Natural killer cell (primary cell): Measurements from ENCODE around the gene PRDM9. TPM values are rescaled to one million over a fixed set of nuclear protein-coding genes. Genes with fewer than 3 reads are reported as not detected.

Experiments
- ATAC-seq, 3 donors: fragments of 150-1000 bp in 2 of 3; fragments of 200-7000 bp in 1 of 3; cut with Tn5 transposase; 1 replicate in 1 of 3; 2 replicates in 2 of 3; pipeline ENCODE4 v1.10.0; 2021; ENCODE audit warnings: mild to moderate bottlenecking in 2 of 3, moderate library complexity in 2 of 3
- DNase-seq, 2 donors: peaks; one replicate each; pipeline versions ENCODE4 v3.0.0 to v3.0.0-alpha.2; 2013 to 2021; ENCODE audit warnings: mixed read lengths in 1 of 2
- H3K27ac ChIP-seq: one replicate; pipeline ENCODE4 v1.5.1; 2013; ENCODE audit warnings: mild to moderate bottlenecking, low read length
- H3K27me3 ChIP-seq: one replicate; pipeline ENCODE4 v1.6.1; 2013; ENCODE audit warnings: low read length; ENCODE audit not compliant: control insufficient read depth, insufficient read depth
- H3K36me3 ChIP-seq: one replicate; pipeline ENCODE4 v1.6.1; 2013; ENCODE audit warnings: low read length; ENCODE audit not compliant: control insufficient read depth, insufficient read depth
- H3K4me1 ChIP-seq: one replicate; pipeline ENCODE4 v1.6.1; 2013; ENCODE audit warnings: low read length; ENCODE audit not compliant: control insufficient read depth, insufficient read depth
- H3K4me3 ChIP-seq: one replicate; pipeline ENCODE4 v1.5.1; 2013; ENCODE audit warnings: low read length
- H3K9me3 ChIP-seq: one replicate; pipeline ENCODE4 v1.6.1; 2013; ENCODE audit warnings: low read length; ENCODE audit not compliant: control insufficient read depth, insufficient read depth
- H3K27ac Mint-ChIP-seq, 2 donors: one replicate each; pipeline ENCODE4 v1.8.0; 2022; ENCODE audit warnings: mild to moderate bottlenecking in 2 of 2, mixed read lengths in 2 of 2, moderate library complexity in 1 of 2
- H3K27me3 Mint-ChIP-seq, 2 donors: one replicate each; pipeline ENCODE4 v1.8.0; 2022; ENCODE audit warnings: low read depth in 2 of 2, mixed read lengths in 2 of 2
- H3K36me3 Mint-ChIP-seq: one replicate; pipeline ENCODE4 v1.8.0; 2022; ENCODE audit warnings: mixed read lengths
- H3K4me1 Mint-ChIP-seq, 2 donors: one replicate each; pipeline ENCODE4 v1.8.0; 2022; ENCODE audit warnings: mixed read lengths in 2 of 2
- H3K4me3 Mint-ChIP-seq: one replicate; pipeline ENCODE4 v1.8.0; 2022; ENCODE audit warnings: mild to moderate bottlenecking, moderate library complexity, mixed read lengths
- H3K9me3 Mint-ChIP-seq, 2 donors: one replicate each; pipeline ENCODE4 v1.8.0; 2022; ENCODE audit warnings: mixed read lengths in 2 of 2
- WGBS: methylation state at CpG from one replicate; pipeline ENCODE4 v1.1.7; 2013; ENCODE audit warnings: missing lambda C conversion rate; ENCODE audit not compliant: insufficient coverage; 5-methylcytosine and 5-hydroxymethylcytosine counted together
- intact Hi-C: fragments of 100-400 bp; cut with micrococcal nuclease; formaldehyde crosslinking; loops from one replicate; pipeline ENCODE4 v1.14.2; 2022
- total RNA-seq, 4 donors: library from RNA; stranded (reverse); fragments of 120-200 nt in 1 of 4; gene quantifications; one replicate each; pipeline versions ENCODE4 v1.2.3 to v1.2.4, GENCODE V29; 2013 to 2022
- TF ChIP-seq, protein P1 (sequence below): fragments of 200-600 bp; IDR thresholded peaks from one replicate; pipeline ENCODE4 v1.8.0; 2022; ENCODE audit warnings: antibody characterized with exemption

The PRDM9 gene
- total RNA-seq, 3 donors from 2014 or later (not counting 1 experiment from before 2014, with no cell fraction given), result not detected

DNA sequence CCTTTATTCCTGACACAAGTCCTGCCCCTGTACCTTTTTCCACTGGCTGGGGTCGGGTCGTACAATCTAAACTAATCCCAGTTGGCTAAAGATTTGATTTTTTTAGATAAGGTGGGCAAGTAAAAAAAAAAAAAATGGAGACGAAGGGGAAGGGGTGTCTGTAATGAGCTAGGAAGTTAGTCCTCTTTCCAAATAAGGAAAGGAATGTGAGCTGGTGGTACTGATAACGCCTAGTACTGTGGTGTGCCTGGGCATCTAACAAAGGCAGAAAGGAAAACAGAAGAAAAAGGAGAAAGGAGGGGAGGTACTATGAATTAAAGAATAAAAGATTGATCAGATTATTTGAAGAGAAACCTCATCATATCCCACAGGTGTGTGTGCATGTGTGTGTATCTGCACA, 21.3 kb downstream of the PRDM9 start:
- Mint-ChIP-seq H3K27ac (no peak overlapping the region), H3K27me3 (no peaks in the 10 kb centered on the region), H3K4me3 (no peak overlapping the region), H3K4me1 (no peaks in the 10 kb centered on the region), H3K9me3 (peaks cover 20% of the 10 kb centered on the region in 2 donors), H3K36me3 (no peaks in the 10 kb centered on the region)
- Histone ChIP-seq H3K4me1 (no peaks in the 10 kb centered on the region), H3K9me3 (peaks cover 11% of the 10 kb centered on the region), H3K27me3 (no peaks in the 10 kb centered on the region), H3K36me3 (no peaks in the 10 kb centered on the region), H3K27ac (no peak overlapping the region), H3K4me3 (no peak overlapping the region)
- intact Hi-C loops, result no loop called here
- DNase-seq (no peak), ATAC-seq (no peak)
- TF ChIP-seq, protein P1, sequence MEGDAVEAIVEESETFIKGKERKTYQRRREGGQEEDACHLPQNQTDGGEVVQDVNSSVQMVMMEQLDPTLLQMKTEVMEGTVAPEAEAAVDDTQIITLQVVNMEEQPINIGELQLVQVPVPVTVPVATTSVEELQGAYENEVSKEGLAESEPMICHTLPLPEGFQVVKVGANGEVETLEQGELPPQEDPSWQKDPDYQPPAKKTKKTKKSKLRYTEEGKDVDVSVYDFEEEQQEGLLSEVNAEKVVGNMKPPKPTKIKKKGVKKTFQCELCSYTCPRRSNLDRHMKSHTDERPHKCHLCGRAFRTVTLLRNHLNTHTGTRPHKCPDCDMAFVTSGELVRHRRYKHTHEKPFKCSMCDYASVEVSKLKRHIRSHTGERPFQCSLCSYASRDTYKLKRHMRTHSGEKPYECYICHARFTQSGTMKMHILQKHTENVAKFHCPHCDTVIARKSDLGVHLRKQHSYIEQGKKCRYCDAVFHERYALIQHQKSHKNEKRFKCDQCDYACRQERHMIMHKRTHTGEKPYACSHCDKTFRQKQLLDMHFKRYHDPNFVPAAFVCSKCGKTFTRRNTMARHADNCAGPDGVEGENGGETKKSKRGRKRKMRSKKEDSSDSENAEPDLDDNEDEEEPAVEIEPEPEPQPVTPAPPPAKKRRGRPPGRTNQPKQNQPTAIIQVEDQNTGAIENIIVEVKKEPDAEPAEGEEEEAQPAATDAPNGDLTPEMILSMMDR, result no peak
- 64% methylated on average over 4 of the region's 4 CpGs for WGBS

DNA sequence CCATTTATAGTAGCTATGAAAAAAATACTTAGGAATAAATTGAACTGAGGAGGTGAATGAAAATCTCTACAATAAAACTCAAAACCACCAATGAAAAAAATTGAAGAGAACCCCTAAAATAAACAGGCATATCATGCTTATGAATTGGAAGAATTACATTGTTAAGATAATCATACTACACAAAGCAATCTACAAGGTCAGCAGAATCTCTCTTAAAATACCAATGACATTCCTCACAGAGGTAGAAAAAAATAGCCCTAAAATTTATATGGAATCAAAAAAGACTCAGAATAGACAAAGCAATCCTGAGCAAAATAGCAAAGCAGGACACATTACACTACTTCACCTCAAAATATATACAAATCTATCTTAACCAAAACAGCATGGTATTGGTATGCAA, 23.2 kb downstream of the PRDM9 start:
- Mint-ChIP-seq H3K36me3 (no peaks in the 10 kb centered on the region), H3K27ac (no peak overlapping the region), H3K27me3 (no peaks in the 10 kb centered on the region), H3K9me3 (peaks cover 12 to 13% of the 10 kb centered on the region in 2 donors), H3K4me3 (no peak overlapping the region), H3K4me1 (no peaks in the 10 kb centered on the region)
- TF ChIP-seq, protein P1, result no peak
- Histone ChIP-seq H3K9me3 (peaks cover 11% of the 10 kb centered on the region), H3K4me3 (no peak overlapping the region), H3K27ac (no peak overlapping the region), H3K4me1 (no peaks in the 10 kb centered on the region), H3K36me3 (no peaks in the 10 kb centered on the region), H3K27me3 (no peaks in the 10 kb centered on the region)
- DNase-seq (no peak), ATAC-seq (no peak)
- intact Hi-C loops, result no loop called here

DNA sequence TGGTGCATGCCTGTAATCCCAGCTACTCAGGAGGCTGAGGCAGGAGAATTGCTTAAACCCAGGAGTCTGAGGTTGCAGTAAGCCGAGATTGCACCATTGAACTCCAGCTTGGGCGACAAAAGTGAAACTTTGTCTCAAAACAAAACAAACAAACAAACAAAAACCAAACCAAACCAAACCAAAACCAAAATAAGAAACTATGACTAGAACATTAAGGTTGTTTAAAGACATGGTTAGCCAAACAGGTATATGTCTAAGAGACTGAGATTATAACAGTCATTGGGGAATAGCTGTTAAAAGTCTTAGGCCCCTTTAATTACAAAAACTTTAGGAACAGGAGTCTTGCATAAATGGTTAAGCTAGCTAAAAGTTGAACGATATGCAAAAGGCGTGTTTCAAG, 63.6 kb downstream of the PRDM9 start:
- H3K27ac ChIP-seq, result no peak overlapping the region
- intact Hi-C loops, result no loop called here
- no peak overlapping the region for H3K4me3 Mint-ChIP-seq
- H3K36me3 Mint-ChIP-seq, result no peaks in the 10 kb centered on the region
- no peak for DNase-seq
- no peaks in the 10 kb centered on the region for H3K27me3 ChIP-seq
- no peak overlapping the region for H3K4me3 ChIP-seq
- no peaks in the 10 kb centered on the region for H3K36me3 ChIP-seq
- TF ChIP-seq, protein P1, result no peak
- peaks cover 13 to 22% of the 10 kb centered on the region in 2 donors for H3K9me3 Mint-ChIP-seq
- no peaks in the 10 kb centered on the region for H3K4me1 Mint-ChIP-seq
- H3K27ac Mint-ChIP-seq, result no peak overlapping the region
- no peak for ATAC-seq
- H3K27me3 Mint-ChIP-seq, result no peaks in the 10 kb centered on the region
- H3K9me3 ChIP-seq, result no peaks in the 10 kb centered on the region
- 76% methylated on average over 4 of the region's 4 CpGs for WGBS
- H3K4me1 ChIP-seq, result no peaks in the 10 kb centered on the region
